Gastroesophageal sphincter (tissue), 3 donors: ENCODE results near the gene LRTM1.

ENCODE experiments used
- EP300 ChIP-seq: sonication (generic); formaldehyde crosslinking; IDR thresholded peaks from one replicate; pipeline ENCODE4 v1.6.1; 2017; ENCODE audit warnings: antibody characterized with exemption, mild to moderate bottlenecking
- POLR2A ChIP-seq, 2 donors: fragments of 450-650 bp; IDR thresholded peaks; one replicate each; pipeline ENCODE4 v1.6.1; 2017; ENCODE audit warnings: antibody characterized with exemption in 2 of 2, mild to moderate bottlenecking in 2 of 2, moderate library complexity in 1 of 2
- TF ChIP-seq, protein P1 (sequence below), 4 experiments: fragments of 200-600 bp in 2 of 4; fragments of 450-650 bp in 2 of 4; sonication (generic) in 1 of 4; IDR thresholded peaks; one replicate each; pipeline ENCODE4 v1.5.1; 2017 to 2019; ENCODE audit warnings: antibody characterized with exemption in 4 of 4, mild to moderate bottlenecking in 2 of 4, moderate library complexity in 2 of 4

- TF ChIP-seq POLR2A (IDR thresholded peaks at IDR 0.05) (no peak), EP300 (no peak)
- TF ChIP-seq, protein P1, sequence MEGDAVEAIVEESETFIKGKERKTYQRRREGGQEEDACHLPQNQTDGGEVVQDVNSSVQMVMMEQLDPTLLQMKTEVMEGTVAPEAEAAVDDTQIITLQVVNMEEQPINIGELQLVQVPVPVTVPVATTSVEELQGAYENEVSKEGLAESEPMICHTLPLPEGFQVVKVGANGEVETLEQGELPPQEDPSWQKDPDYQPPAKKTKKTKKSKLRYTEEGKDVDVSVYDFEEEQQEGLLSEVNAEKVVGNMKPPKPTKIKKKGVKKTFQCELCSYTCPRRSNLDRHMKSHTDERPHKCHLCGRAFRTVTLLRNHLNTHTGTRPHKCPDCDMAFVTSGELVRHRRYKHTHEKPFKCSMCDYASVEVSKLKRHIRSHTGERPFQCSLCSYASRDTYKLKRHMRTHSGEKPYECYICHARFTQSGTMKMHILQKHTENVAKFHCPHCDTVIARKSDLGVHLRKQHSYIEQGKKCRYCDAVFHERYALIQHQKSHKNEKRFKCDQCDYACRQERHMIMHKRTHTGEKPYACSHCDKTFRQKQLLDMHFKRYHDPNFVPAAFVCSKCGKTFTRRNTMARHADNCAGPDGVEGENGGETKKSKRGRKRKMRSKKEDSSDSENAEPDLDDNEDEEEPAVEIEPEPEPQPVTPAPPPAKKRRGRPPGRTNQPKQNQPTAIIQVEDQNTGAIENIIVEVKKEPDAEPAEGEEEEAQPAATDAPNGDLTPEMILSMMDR (IDR thresholded peaks at IDR 0.05) = no peak
These were observed 10.7 kb downstream of the LRTM1 start for GRCh38 chr3:54917174-54917573.
